Lower leg skin (tissue), 3 donors: ENCODE measurements around the gene EEFSEC.

Source experiments
- POLR2A ChIP-seq, 2 donors: fragments of 450-650 bp; IDR thresholded peaks; one replicate each; pipeline ENCODE4 v1.6.1; 2016 to 2017; ENCODE audit warnings: antibody characterized with exemption in 2 of 2, mild to moderate bottlenecking in 1 of 2, moderate library complexity in 1 of 2
- TF ChIP-seq, protein P1 (sequence below), 3 donors: fragments of 450-650 bp; IDR thresholded peaks; one replicate each; pipeline ENCODE4 v1.5.1; 2016; ENCODE audit warnings: antibody characterized with exemption in 3 of 3, mild to moderate bottlenecking in 3 of 3, moderate library complexity in 2 of 3

DNA sequence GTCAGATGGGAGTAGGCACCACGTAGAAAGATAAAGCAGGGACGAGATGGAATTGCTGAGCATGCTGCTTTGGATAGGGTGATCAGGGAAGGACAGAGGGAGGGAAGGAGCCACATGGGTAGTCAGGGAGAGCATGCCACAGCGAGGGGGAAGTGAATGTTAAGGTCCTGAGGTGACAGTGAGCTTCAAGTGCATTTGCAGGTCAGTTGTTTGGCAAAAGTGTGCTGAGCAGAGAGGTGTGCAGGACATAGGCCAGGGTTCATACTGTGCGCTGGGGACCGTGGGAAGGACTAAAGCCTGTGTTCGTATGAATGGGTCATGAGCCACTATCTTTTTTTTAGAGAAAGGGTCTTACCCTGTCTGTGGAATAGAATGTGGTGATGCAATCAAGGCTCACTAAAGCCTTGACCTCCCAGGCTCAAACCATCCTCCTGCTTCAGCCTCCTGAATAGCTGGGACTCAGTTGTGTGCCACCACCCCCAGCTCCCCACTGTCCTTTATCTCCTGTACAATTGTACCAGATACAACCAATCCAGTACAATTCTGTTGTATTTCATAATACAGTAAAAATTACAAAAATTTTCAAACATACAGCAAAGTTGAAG, 205.9 kb downstream of the EEFSEC start:
- TF ChIP-seq, protein P1, sequence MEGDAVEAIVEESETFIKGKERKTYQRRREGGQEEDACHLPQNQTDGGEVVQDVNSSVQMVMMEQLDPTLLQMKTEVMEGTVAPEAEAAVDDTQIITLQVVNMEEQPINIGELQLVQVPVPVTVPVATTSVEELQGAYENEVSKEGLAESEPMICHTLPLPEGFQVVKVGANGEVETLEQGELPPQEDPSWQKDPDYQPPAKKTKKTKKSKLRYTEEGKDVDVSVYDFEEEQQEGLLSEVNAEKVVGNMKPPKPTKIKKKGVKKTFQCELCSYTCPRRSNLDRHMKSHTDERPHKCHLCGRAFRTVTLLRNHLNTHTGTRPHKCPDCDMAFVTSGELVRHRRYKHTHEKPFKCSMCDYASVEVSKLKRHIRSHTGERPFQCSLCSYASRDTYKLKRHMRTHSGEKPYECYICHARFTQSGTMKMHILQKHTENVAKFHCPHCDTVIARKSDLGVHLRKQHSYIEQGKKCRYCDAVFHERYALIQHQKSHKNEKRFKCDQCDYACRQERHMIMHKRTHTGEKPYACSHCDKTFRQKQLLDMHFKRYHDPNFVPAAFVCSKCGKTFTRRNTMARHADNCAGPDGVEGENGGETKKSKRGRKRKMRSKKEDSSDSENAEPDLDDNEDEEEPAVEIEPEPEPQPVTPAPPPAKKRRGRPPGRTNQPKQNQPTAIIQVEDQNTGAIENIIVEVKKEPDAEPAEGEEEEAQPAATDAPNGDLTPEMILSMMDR (IDR thresholded peaks at IDR 0.05), result no peak
- no peak for TF ChIP-seq POLR2A (IDR thresholded peaks at IDR 0.05)
